Loucy (cell line): ENCODE measurements around the gene TNFRSF19.

Source experiments
- H2AFZ ChIP-seq: fragments of 200-600 bp; sonication (generic); 2 replicates; pipeline ENCODE4 v1.6.0; 2016; ENCODE audit warnings: antibody characterized with exemption, mild to moderate bottlenecking, low read length, moderate library complexity
- H3F3A ChIP-seq: fragments of 200-600 bp; 2 replicates; pipeline ENCODE4 v1.6.0; 2016; ENCODE audit warnings: antibody characterized with exemption, low read depth, mild to moderate bottlenecking
- H3K27me3 ChIP-seq: fragments of 200-600 bp; sonication (generic); 2 replicates; pipeline ENCODE4 v1.6.1; 2014; ENCODE audit warnings: low read length, mild to moderate bottlenecking; ENCODE audit not compliant: insufficient read depth, poor library complexity, severe bottlenecking
- H3K36me3 ChIP-seq: fragments of 200-600 bp; sonication (generic); 2 replicates; pipeline ENCODE4 v1.6.1; 2016; ENCODE audit warnings: low read length; ENCODE audit not compliant: insufficient read depth
- H3K4me1 ChIP-seq: fragments of 200-600 bp; sonication (generic); 2 replicates; pipeline ENCODE4 v1.5.1; 2014; ENCODE audit warnings: low read length, mild to moderate bottlenecking; ENCODE audit not compliant: insufficient read depth, poor library complexity, severe bottlenecking
- H3K4me2 ChIP-seq: fragments of 200-600 bp; sonication (generic); 2 replicates; pipeline ENCODE4 v1.6.0; 2014; ENCODE audit warnings: antibody characterized with exemption, low read length, low read depth, mild to moderate bottlenecking; ENCODE audit not compliant: poor library complexity, severe bottlenecking
- H3K4me3 ChIP-seq: fragments of 200-600 bp; sonication (generic); 2 replicates; pipeline ENCODE4 v1.5.1; 2014; ENCODE audit warnings: low read length, mild to moderate bottlenecking, mixed read lengths; ENCODE audit not compliant: poor library complexity, severe bottlenecking
- H3K79me2 ChIP-seq: fragments of 200-600 bp; sonication (generic); 2 replicates; pipeline ENCODE4 v1.6.1; 2014; ENCODE audit warnings: low read length; ENCODE audit not compliant: insufficient read depth
- H3K9ac ChIP-seq: fragments of 200-600 bp; sonication (generic); 2 replicates; pipeline ENCODE4 v1.6.0; 2014; ENCODE audit warnings: mild to moderate bottlenecking, low read depth, low read length, moderate library complexity; ENCODE audit not compliant: poor library complexity, severe bottlenecking
- H3K9me2 ChIP-seq: fragments of 200-600 bp; sonication (generic); replicated peaks from 2 replicates; pipeline ENCODE4 v1.6.1; 2016; ENCODE audit warnings: low read depth, low read length, mixed read lengths
- H3K9me3 ChIP-seq: fragments of 200-600 bp; sonication (generic); 2 replicates; pipeline ENCODE4 v1.6.1; 2014; ENCODE audit warnings: mild to moderate bottlenecking, antibody characterized with exemption, low read length, low read depth; ENCODE audit not compliant: insufficient read depth
- H4K20me1 ChIP-seq: fragments of 200-600 bp; sonication (generic); 2 replicates; pipeline ENCODE4 v1.6.0; 2014; ENCODE audit warnings: antibody characterized with exemption, low read length, mild to moderate bottlenecking; ENCODE audit not compliant: insufficient read depth, poor library complexity, severe bottlenecking
- EZH2phosphoT487 ChIP-seq: fragments of 200-600 bp; IDR thresholded peaks from 2 replicates; pipeline ENCODE4 v1.6.1; 2018; ENCODE audit warnings: antibody characterized with exemption, mild to moderate bottlenecking, moderate library complexity, borderline replicate concordance
- TF ChIP-seq, protein P1 (sequence below): fragments of 200-600 bp; sonication (generic); conservative IDR thresholded peaks from 2 replicates; pipeline ENCODE4 v1.5.1; 2014; ENCODE audit warnings: mild to moderate bottlenecking, antibody characterized with exemption, low read length

Gene TNFRSF19

DNA sequence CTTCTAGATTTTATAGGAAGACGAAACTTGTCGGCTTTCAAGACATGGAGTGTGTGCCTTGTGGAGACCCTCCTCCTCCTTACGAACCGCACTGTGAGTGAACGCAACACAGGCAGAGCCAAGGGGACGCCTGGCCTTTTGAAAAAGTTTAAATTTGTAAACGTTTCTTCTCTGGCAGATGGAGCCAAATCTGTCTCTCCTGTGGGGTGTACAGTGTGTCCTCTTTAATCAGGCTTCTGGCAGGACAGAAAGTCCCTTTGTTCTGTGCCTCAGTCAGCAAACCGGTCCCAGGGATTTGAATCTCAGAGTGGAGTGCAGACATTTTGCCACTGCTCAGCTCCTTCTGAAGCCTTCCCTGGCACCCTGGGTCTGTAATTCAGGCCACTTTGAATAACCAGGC lies 56.5 kb downstream of the TNFRSF19 start:
- H3K4me1 ChIP-seq = no peaks in the 10 kb centered on the region
- H3K9me2 ChIP-seq = no peaks in the 10 kb centered on the region
- no peaks in the 10 kb centered on the region for H3K79me2 ChIP-seq
- TF ChIP-seq EZH2phosphoT487 = no peak
- TF ChIP-seq, protein P1, sequence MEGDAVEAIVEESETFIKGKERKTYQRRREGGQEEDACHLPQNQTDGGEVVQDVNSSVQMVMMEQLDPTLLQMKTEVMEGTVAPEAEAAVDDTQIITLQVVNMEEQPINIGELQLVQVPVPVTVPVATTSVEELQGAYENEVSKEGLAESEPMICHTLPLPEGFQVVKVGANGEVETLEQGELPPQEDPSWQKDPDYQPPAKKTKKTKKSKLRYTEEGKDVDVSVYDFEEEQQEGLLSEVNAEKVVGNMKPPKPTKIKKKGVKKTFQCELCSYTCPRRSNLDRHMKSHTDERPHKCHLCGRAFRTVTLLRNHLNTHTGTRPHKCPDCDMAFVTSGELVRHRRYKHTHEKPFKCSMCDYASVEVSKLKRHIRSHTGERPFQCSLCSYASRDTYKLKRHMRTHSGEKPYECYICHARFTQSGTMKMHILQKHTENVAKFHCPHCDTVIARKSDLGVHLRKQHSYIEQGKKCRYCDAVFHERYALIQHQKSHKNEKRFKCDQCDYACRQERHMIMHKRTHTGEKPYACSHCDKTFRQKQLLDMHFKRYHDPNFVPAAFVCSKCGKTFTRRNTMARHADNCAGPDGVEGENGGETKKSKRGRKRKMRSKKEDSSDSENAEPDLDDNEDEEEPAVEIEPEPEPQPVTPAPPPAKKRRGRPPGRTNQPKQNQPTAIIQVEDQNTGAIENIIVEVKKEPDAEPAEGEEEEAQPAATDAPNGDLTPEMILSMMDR = no peak
- H2AFZ ChIP-seq = no peak overlapping the region
- H3K27me3 ChIP-seq = no peaks in the 10 kb centered on the region
- H3K4me2 ChIP-seq = no peak overlapping the region
- H3K9me3 ChIP-seq = no peaks in the 10 kb centered on the region
- H4K20me1 ChIP-seq = no peaks in the 10 kb centered on the region
- no peaks in the 10 kb centered on the region for H3K36me3 ChIP-seq
- no peak overlapping the region for H3K4me3 ChIP-seq
- no peaks in the 10 kb centered on the region for H3F3A ChIP-seq
- H3K9ac ChIP-seq = no peak overlapping the region

DNA sequence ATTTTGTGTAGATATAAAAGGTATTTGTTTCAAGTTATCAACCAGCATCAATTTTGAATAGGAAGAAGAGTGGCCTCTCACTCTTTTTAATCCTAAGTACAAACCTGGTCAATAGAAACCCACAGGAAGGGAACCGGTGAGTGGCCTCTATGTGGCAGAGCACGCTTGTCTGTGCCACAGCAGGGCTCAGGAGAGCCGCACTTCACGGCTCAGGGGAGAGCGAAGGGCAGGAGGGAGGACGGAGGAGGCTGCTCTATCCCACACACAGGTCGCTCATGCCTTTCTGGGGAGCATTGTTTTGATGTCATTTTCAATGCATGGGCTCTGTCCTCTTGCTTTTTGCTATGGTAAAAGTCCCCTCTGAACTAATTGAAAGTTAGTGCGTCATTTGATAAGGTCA lies 57.2 kb downstream of the TNFRSF19 start:
- no peaks in the 10 kb centered on the region for H3K4me1 ChIP-seq
- no peaks in the 10 kb centered on the region for H3F3A ChIP-seq
- H3K79me2 ChIP-seq = no peaks in the 10 kb centered on the region
- no peaks in the 10 kb centered on the region for H3K9me3 ChIP-seq
- no peak overlapping the region for H3K4me2 ChIP-seq
- no peaks in the 10 kb centered on the region for H3K36me3 ChIP-seq
- H3K9me2 ChIP-seq = no peaks in the 10 kb centered on the region
- H4K20me1 ChIP-seq = no peaks in the 10 kb centered on the region
- no peak overlapping the region for H2AFZ ChIP-seq
- no peak overlapping the region for H3K9ac ChIP-seq
- no peak overlapping the region for H3K4me3 ChIP-seq
- TF ChIP-seq, protein P1 = no peak
- no peak for TF ChIP-seq EZH2phosphoT487
- H3K27me3 ChIP-seq = no peaks in the 10 kb centered on the region

DNA sequence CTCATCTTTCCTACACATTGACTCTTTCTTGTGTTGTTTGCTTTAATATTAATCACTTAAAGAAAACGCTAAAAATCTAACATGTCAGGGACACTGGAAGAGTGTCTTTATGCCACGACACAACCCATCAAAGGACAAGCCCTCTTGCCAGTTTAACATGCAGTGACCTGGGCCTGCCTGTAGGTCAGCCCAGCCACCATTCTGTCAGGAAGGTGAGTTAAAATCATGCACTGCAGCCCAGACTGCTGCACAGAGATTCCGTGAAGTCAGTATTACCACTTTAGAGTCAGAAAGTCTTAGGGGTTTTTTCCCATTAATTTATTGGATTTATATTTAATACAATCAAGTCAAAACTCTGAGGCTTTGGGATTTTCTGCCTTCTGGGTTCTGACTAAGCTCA lies 58.0 kb downstream of the TNFRSF19 start:
- Histone ChIP-seq H3K9ac (no peak overlapping the region), H3K9me2 (no peaks in the 10 kb centered on the region)
- TF ChIP-seq, protein P1 = no peak; the same call in 1 of the 2 replicates
- no peak for TF ChIP-seq EZH2phosphoT487

More for the DNA sequence above, 58.0 kb downstream of the TNFRSF19 start:
- Histone ChIP-seq H3K36me3 (no peaks in the 10 kb centered on the region), H3K4me3 (no peak overlapping the region), H2AFZ (no peak overlapping the region), H3K4me1 (no peaks in the 10 kb centered on the region), H3K9me3 (no peaks in the 10 kb centered on the region), H3K79me2 (no peaks in the 10 kb centered on the region), H3F3A (no peaks in the 10 kb centered on the region), H3K4me2 (no peak overlapping the region), H3K27me3 (no peaks in the 10 kb centered on the region), H4K20me1 (no peaks in the 10 kb centered on the region)
